SKM-1 treated with dmso at 0.1 percent for 144 hours (cell line): ENCODE results near the gene LPXN.
A peak's percentile ranks its signal among the peaks of the same experiment; 100 is the strongest.

ENCODE experiments used
- DNase-seq: peaks from one replicate; lab custom pipeline; 2025; ENCODE audit not compliant: unreplicated experiment; lab: John Stamatoyannopoulos, UW

Gene LPXN

DNA sequence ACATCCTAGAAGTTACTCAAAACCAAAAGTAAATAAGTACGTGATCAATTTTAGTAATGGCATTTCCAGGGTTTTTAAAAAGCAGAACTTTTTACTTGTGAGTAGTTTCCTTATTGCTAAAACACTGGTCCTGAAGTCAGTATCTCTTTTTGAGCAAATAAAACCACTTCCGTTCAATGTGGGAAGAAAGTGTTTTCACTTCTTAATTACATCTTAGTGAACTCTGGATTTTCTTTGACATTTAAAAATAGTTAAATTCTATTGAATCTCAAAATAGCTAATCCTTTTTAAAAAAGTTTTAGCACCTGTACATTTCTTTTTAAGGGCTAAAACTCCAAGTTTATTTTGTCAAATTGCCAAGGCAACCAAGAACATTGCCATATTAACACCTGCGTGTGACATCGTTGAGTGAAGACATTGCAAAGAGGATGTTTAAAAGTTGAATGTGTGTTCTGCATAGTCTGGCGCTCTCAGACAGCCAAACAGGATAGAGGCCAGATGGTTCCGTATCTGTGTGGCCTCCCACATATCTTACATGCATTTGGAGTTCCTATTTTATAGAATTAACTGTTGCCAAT lies 50.5 kb downstream of the LPXN start:
- peak; percentile 82 for DNase-seq

DNA sequence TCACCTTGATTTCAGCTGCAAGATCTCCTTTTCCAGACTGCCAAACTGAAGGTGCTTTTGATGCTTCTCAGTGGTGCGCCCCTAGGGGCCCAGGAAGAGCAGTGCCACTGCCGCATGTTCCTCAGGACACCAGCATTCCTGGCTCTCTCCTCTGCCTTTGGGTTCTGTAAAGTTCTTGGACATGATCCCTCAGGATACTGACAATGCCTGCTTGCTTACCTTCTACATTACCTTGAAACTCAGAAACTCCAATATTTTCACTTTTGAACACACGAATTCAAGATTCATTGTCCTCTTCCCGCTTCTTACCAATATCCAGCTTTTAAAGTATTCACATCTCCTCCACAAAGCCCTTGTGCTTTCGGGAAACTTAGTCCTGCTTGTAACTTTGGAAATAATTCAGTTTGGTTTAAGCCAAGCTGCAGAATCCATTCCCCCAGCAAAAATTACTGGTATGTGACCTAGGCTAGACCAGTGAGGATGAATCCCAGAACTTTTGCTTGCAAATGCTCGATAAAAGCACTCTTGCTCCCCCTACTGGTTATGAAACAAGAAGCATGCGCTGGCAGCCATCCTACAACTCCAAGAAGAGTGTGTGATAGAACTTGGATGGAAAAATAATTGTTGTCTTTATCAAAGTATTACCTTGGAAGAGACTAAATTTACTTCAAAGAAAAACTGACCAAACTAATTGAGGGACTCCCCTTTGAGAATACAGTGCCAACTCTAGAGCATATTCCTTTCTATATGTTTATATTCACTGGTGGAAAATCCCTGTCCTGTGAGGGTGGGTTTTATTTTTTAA lies 51.2 kb downstream of the LPXN start:
- peak; percentile 66 for DNase-seq

DNA sequence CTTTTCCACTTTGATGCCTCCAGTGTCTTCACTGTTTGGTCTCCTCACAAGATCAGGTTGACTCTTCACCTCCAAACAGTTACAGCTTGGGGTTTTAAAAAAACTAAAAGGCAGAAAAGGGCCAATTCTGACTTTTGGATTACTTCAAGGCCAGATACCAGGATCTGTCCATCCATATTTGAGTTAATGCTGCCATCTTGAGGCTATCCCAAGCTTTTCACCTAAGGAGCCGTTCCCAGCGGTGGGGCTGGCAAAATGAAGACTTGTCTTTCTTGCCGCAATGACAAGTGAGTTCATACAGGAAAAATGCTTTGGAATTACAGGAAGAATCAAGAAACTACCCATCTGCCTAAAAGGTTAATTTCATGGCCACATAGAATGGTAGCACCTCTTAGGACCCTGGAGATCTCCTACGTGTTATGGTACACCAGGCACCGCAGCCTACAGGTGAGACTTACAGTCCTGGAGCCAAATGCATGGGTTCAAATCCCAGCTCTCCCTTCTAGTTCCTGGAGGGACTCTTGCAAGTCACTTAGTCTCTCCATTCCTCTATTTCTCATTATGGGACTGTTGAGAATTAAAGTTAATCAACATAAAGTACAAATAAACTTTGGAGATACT lies 61.8 kb downstream of the LPXN start:
- DNase-seq = no peak

DNA sequence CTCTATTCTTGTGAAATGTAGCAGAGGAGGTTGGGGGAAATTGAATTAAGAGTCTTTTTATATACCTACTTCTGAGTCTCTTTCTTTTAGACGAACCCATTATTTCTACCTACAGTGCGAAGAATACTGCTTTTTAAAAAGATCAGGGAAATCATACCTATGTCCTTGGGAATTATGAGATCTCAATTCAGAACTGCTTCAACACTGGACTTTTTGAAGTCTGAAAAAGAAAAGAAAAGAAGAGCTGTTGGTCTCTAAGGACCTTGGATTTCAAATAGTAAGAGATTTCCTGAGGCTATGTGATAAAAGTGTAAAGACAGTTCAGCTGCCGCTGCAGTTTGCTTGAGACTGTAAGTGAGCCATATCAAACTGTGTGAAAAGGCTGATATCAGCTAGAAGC lies 64.0 kb downstream of the LPXN start:
- no peak for DNase-seq

DNA sequence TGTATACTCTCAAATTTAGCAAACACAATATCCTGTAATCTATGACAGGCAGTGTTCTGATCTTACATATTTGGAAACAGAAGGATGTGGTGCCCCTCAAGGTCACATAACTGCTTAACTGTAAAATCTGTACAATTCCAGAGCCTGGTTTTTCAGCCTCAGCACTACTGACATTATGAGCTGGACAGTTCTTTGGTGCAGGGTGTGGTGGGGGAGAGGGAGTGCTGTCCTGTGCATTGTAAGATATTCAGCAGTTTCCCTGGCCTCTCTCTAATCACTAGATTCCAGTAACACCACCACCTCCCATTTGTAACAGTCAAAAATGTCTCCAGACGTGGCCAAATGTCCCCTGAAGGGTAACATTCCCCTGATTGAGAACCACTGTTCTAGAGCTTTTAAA lies 65.9 kb downstream of the LPXN start:
- no peak for DNase-seq

DNA sequence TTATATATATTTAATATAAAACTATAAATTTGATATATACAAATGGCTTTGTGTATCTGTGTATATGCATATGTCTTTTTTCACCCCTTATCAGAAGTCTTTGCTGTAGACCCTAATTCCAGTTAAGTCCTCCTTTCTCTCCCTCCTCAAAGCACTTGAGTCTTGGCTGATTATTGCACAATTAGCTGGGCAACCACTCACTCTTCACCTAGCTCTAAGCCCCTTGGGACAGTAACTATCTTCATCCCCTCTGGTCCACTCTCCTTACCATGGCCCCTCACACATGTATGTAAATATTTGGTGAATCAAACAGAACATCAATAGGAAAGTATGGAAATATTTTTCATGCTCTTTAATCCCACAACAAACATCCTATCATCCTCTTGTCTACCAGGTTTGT lies 66.8 kb downstream of the LPXN start:
- no peak for DNase-seq

DNA sequence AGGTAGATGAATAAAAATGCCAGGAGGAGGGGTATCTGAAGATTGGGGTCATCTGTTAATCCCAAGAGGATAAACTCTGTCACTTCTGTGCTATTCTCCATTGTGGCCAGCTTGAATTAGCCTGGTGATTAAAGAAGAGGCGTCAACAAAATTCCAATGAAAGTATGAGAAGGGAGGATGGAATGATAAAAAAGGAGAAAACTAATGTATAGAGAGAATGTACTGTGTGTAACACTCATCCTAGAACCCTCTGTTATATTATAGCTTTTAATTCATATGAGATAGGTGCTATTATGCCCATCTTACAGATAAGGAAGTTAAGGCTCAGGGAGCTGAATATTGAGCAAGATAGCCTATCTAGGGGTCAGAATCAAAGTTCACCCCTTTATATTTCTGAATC lies 67.7 kb downstream of the LPXN start, which contains the start of gene OR5B21:
OR5B21 (minus strand) TSS at position 101 of the 400 bp plus-strand sequence; CDS start at position 101, 0 bp downstream.
- DNase-seq = no peak

GRCh38 chr11:58507355-58507754 lies 68.3 kb downstream of the LPXN start:
- DNase-seq = no peak

GRCh38 chr11:58506935-58507334 lies 68.7 kb downstream of the LPXN start:
- DNase-seq = peak; percentile 30

GRCh38 chr11:58505849-58506248 lies 69.8 kb downstream of the LPXN start:
- no peak for DNase-seq

- DNase-seq = no peak
These were observed 71.4 kb downstream of the LPXN start for GRCh38 chr11:58504232-58504631.

GRCh38 chr11:58503361-58503856 lies 72.2 kb downstream of the LPXN start:
- no peak for DNase-seq

- DNase-seq = no peak
These were observed 73.7 kb downstream of the LPXN start for GRCh38 chr11:58502004-58502403.

GRCh38 chr11:58498464-58498863 lies 77.2 kb downstream of the LPXN start:
- peak; percentile 31 for DNase-seq

GRCh38 chr11:58497951-58498350 lies 77.7 kb downstream of the LPXN start:
- DNase-seq = no peak

GRCh38 chr11:58495906-58496305 lies 79.8 kb downstream of the LPXN start:
- no peak for DNase-seq

DNA sequence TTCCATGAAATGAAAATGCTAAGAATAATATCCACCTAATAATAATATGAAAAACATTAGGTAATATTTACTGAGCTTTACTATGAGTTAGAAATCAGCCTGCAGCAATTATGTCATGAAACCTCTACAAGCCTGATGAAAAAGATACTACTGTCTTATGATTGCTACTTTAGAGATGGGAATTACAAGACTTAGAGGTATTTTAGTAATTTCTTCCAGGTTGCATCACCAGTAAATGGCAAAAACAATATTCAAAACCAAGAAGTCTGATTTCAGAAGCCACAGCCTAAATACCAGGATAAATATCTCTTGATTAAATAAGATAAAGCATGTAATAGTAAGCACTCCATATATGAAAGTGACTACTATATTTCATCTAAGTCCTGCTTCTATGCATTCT lies 81.6 kb downstream of the LPXN start:
- no peak for DNase-seq

DNA sequence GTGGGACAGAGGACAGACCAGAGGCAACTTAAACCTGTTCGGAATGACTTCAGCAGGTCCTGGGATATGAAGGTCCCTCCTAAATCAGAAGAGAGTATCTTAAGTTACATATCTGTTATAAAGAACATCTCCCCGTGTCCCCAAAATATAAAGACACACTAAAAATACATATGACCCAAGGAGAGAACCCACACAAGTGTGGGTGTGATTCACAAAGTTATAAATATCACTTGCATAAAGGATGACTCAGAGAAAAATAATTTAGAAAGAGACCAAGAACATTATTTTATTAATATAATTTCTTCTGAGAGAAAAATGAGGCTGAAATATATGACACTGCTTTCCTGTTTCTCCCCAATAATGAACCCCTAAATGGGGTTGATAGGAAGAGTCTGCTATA lies 82.0 kb downstream of the LPXN start:
- DNase-seq = no peak

- DNase-seq = no peak
These were observed 84.8 kb downstream of the LPXN start for GRCh38 chr11:58490827-58491226.

GRCh38 chr11:58487170-58487569 lies 88.5 kb downstream of the LPXN start:
- no peak for DNase-seq

DNA sequence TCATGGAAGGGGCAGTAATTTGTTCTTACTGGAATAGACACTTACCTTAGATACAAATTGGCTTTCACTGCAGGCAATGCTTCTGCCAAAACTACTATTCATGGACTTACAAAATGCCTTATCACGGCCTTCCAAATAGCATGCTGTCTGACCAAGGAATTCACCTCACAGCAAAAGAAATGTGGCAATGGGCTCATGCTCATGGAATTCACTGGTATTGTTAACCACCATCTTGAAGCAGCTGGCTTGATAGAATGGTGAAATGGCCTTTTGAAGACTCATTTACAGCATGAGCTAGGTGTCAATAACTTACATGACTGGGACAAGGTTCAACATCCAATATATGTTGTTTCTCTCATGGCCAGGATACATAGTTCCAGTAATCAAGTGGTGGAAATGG lies 89.7 kb downstream of the LPXN start:
- DNase-seq = no peak
